Stimulated activated naive CD4-positive, alpha-beta T cell treated with Interleukin-2 at 50 U/mL for 16 hours (primary cell): ENCODE data around the gene TNFRSF12A.
"Not testable (repeated sequence)": the region's sequence is repeated elsewhere in the genome, so short reads cannot be mapped to it uniquely, and the experiment has no call there.

Experiments
- DNase-seq: peaks from one replicate; lab custom pipeline; 2025; lab: John Stamatoyannopoulos, UW

Gene TNFRSF12A

GRCh38 chr16:3049921-3050481 lies 29.8 kb downstream of the TNFRSF12A start:
- no peak for DNase-seq

- no peak for DNase-seq
Measured at GRCh38 chr16:3050487-3050886, 30.3 kb downstream of the TNFRSF12A start.

- no peak for DNase-seq
Measured at GRCh38 chr16:3051009-3051408, 30.8 kb downstream of the TNFRSF12A start.

GRCh38 chr16:3051494-3051893 lies 31.3 kb downstream of the TNFRSF12A start:
- no peak for DNase-seq

- not testable (repeated sequence) for DNase-seq
Measured at GRCh38 chr16:3052571-3053329, 32.6 kb downstream of the TNFRSF12A start.

GRCh38 chr16:3053330-3053710 lies 33.2 kb downstream of the TNFRSF12A start:
- peak; percentile 27 for DNase-seq

- no peak for DNase-seq
Measured at GRCh38 chr16:3054965-3055733, 35.0 kb downstream of the TNFRSF12A start.

GRCh38 chr16:3055734-3056115 lies 35.6 kb downstream of the TNFRSF12A start:
- DNase-seq = not testable (repeated sequence)

GRCh38 chr16:3056336-3057180 lies 36.4 kb downstream of the TNFRSF12A start:
- DNase-seq = no peak

- DNase-seq = no peak
Measured at GRCh38 chr16:3057181-3058138, 37.3 kb downstream of the TNFRSF12A start.

- peak; percentile 49 for DNase-seq
Measured at GRCh38 chr16:3058139-3059030, 38.2 kb downstream of the TNFRSF12A start.

GRCh38 chr16:3059041-3059722 lies 39.0 kb downstream of the TNFRSF12A start:
- DNase-seq = peak; percentile 76

- DNase-seq = no peak
Measured at GRCh38 chr16:3059723-3060242, 39.6 kb downstream of the TNFRSF12A start.

- no peak for DNase-seq
Measured at GRCh38 chr16:3060339-3061127, 40.4 kb downstream of the TNFRSF12A start.

- DNase-seq = no peak
Measured at GRCh38 chr16:3062553-3062952, 42.4 kb downstream of the TNFRSF12A start.

- no peak for DNase-seq
Measured at GRCh38 chr16:3063625-3064386, 43.6 kb downstream of the TNFRSF12A start.

GRCh38 chr16:3065069-3065741 lies 45.0 kb downstream of the TNFRSF12A start, which contains the start of gene IL32:
Gene IL32 (plus strand): TSS chr16:3065640. CDS start chr16:3065812, 172 bp downstream.
- DNase-seq = peak; percentile 73
